ENCODE results near the gene HDAC9.

The HDAC9 gene

DNA sequence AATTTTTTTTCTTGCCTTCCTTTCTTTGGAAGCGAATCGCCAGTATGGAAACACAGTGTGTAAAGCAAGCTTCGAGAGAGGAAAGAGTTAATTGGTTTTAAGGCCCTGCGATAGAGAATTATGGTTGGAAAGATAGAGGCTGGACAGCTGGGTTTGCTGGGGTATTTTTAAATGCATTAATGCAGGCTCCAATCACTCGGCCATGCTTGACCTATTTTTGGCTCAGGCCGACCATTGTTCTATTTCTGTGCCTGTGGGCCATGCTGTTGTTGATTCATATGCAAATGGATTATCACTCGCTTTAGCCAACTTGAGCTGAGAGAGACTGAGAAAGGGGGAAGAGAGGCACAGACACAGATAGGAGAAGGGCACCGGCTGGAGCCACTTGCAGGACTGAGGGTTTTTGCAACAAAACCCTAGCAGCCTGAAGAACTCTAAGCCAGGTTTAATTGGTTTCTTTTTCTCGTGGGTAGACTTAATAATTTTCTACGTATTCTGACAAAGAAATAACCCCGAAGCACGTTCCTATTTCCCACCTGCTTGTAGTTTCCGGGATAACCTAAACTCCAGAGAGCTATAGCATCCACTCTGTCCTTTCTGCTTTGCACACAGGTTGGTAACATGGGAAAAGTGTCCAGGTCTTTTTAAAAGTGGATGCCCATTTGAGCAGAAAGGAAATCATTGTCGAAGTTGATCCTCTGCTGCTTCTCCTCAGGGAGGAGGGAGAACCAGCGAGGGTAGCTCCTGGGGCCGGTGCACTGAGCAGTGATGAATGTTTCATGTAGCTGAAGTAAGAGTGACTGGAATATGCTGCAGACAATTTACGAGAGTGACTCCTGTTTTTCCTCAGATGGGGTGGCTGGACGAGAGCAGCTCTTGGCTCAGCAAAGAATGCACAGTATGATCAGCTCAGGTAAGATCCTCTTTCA, at the start of gene HDAC9:
HDAC9 (plus strand) TSS at position 338 of the 929 bp plus-strand sequence; CDS start at position 892, 554 bp downstream.
- no peak for DNase-seq (ENCODE audit: low read depth in 2 of 2)

DNA sequence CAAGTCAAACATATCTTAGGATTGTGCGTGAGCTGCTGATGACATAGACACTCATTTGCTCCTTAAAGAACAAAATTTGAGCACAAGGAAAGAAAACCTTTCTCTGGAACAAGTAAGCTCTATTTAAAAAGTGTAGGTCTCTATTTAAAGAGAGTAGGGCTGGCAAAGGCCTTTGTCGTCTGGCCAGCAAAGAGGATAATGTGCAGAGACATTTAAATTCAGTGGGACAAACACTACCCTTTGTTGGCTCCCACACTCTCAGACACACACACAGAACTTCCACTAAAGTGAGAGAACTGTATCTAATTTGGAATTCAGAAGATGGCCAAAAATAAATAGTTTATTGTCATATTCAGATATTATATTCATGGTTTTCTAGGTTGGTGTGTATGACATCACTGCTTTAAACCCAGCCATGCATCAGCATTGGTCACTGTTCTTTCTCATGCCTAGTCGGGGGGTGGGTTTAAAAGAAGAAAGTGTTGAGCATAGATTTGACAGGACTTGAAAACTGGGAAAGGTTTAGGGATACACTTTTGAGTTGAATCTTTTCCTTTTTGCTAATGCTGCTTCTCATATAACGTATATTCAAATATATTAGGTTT, 49.5 kb upstream of the HDAC9 start:
- no peak for DNase-seq (ENCODE audit: low read depth in 2 of 2)

DNA sequence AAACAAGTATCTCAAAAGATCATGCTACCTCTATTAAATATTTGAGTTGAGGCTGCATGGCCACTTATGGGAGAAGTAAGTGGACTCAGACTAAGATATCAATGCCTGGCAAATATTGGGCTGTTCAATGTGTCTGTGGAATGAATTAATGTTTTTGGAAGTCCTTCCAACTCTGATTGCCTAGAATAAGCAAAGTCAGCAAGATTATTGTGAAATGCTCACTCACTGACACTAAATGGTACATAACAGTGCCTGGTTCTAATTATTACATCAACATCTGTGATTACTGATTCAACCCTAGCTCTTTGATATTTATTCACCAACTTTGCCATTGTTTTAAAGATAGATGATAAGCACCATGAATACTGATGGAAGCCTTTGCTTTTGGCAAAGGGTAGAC, 45.5 kb upstream of the HDAC9 start:
- DNase-seq (ENCODE audit: low read depth in 2 of 2) = no peak

DNA sequence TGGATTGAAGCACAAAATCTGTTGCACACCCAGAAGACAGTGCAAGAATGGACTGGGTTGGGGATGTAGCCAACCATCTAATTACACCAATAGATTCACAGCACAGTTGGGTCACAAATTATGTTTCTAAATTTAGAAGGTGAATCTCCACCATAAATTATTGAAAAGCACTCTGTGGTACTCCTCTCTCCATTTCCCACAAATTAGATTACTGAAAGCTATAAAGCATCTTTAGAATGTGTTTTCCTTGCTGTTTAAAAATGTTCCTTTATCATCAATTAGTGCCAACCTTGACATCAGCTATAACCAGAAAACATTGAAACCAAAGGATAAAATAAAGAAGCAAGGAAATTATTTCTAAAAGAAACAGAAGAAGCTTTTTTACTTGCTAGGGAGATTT, 39.9 kb upstream of the HDAC9 start:
- no peak for DNase-seq (ENCODE audit: low read depth in 2 of 2)

DNA sequence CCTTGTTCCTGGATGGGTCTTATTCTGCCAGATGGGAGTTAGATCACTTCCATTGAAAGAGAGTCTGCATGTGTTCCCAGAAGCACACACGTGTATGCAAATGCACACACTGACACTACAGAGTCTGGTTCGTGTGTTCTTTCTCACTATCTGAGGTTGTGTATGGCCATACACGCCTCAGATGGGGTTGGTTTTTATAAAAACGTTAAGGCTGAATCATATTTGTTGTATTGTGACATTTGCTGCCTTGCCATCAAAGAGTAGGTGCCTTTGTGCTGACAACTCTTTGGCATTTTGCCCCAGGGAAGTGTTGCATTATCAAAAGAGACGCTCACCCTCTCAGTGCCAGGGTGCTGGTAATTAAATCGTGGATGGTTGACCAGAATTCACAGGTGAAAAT, 37.7 kb upstream of the HDAC9 start:
- no peak for DNase-seq (ENCODE audit: low read depth in 2 of 2)

DNA sequence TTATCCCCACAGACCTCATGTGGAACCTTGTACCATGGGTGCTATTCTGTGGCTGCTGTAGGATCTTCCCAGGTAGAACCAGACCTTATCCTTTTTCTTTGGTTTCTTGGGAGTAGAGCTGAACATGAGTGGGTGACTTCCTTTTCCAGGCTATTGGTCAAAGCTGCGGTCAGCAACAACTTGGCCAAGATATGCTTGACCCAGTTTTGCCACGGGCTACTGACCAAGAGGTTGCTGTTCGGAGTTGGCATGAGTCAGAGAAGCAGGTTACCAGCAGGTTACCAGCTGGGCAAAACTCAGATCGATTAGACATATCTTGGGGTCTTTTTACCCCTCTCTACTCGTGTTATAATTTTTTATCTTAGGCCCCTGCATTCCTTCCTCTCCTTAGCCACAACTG, 36.7 kb upstream of the HDAC9 start:
- DNase-seq (ENCODE audit: low read depth in 2 of 2) = no peak

DNA sequence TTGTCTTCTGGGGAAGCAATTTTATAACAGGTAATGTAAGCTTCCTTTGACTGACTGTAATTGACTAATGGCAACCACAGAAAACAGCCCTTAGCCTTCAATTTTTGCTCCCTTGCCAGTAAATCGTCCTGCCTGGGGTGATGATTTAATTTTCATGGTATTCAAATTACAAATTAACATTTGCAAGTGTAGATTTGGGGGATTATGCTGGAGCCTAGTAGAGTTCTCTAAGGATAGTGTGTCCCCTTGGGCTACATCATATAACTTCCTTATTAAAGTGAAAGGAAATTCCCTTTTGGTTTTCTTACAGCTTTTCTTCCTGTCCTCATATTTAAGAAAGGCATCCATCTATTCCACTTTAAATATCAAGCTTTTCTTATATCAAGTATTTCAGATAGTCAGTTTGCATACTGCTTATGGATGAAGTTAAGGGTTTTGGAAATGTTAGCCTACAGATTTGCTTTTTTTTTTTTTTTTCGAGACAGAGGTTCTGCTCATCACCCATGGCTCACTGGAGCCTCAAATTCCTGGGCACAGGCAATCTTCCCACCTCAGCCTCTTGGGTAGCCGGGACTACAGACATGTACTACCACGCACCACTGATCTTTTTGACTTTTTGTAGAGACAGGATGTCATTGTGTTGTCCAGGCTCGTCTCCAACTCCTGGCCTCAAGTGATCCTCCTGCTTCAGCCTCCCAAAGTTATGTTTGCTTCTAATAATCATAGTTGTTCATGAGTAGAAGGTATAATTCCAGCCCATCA, 35.9 kb upstream of the HDAC9 start:
- no peak for DNase-seq (ENCODE audit: low read depth in 2 of 2)

DNA sequence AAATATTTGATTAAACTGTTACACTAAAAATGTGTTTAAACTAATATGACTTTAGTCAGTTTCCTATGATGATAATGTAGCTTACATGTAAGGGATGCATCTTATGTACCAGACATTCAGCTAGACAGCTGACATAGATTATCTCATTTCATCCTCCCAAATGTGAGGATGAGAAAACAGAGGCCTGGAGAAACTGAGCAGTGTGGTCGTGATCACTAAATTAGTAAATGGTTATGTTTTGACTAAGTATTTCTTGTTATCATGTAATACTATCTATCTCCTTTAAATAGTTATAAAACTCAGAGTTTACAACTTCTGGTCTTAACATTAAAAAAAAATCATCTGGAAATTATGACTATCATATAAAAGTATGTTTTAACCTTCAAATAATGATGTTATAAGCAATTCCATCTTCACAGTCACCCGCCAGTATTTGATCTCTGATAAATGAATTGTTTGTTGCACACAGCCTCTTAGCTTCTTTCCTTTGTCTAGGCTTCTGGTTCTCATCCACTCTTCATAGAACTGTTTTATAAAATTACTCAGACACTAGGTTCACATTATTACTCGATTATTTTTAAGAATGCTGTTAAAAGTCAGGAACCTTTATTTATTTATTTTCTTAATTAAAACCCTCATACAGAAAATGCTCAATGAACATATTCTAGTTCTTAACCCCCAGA, 33.6 kb upstream of the HDAC9 start:
- DNase-seq (ENCODE audit: low read depth in 2 of 2) = no peak

DNA sequence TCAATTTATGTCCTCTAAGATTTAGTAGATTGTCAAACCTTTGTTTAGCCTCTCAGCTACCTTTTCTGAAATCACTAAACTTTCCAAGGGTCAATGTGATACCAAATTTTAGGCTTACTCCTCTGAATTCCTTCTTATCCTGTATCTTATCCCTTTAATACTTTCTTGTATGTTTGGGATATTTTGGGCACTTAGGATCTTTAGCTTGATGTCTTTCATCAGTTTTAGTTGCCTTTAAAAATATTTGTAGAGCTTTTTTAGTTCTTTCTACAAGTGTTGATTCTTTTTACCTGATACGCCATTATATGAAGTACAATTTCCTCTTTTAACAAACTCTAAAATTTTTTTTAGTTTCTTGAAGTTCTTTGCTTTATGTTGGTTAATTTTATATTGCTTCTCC, 30.7 kb upstream of the HDAC9 start:
- DNase-seq (ENCODE audit: low read depth in 2 of 2) = no peak

DNA sequence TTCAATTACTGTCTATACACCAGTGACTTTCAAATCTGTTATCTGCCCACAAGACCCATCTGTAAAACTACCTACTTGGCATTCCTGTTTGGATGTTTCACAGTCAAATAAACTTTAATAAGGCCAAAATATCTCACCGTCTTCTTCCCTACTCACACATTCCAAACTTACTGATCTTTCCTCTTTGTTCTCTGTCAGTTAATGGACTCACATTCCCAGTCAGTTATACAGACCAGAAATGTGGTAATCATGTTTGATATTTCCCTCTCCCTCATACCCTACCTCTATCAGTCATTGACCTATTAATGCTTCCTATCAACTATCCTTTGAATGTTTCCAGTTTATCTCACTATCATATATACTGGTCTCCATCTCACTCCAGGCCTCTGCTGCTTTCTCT, 28.5 kb upstream of the HDAC9 start:
- DNase-seq (ENCODE audit: low read depth in 2 of 2) = no peak

DNA sequence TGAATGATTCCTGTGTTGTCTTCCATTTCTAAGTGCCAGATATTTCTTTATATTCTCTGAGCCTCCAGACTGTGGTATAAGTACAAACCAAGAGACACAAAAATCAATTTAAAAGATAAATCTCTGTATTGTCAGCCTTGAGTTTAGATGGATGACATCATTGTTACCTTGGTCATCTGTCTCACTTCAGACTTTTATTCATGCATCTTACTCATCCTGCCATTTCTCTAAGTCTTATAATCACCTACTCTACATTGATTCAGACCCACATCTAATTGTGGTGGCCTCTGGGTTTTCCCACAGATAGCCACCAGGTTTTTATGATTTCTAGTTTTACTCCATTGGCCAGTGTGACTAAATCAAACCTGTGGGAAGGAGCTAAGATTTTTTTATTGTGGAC, 26.8 kb upstream of the HDAC9 start:
- DNase-seq (ENCODE audit: low read depth in 2 of 2) = no peak

DNA sequence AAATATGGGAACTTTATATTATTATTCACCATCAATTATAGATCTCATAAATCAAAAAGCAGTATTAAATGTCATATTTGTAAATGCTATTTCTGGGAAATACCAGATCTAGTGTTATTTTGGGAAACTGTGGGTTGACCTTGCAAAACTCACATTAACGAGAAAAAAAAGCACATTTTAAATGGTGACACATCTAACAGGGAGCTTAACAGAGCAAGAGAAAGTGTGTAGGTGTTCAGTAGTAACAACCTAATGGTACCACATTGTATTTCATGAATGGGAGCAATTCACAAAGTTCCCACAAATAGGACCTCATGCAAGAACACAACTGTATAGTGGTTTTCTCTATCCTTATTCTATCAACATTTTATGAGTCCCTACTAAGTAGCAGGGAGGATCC, 26.2 kb upstream of the HDAC9 start:
- DNase-seq (ENCODE audit: low read depth in 2 of 2) = no peak

DNA sequence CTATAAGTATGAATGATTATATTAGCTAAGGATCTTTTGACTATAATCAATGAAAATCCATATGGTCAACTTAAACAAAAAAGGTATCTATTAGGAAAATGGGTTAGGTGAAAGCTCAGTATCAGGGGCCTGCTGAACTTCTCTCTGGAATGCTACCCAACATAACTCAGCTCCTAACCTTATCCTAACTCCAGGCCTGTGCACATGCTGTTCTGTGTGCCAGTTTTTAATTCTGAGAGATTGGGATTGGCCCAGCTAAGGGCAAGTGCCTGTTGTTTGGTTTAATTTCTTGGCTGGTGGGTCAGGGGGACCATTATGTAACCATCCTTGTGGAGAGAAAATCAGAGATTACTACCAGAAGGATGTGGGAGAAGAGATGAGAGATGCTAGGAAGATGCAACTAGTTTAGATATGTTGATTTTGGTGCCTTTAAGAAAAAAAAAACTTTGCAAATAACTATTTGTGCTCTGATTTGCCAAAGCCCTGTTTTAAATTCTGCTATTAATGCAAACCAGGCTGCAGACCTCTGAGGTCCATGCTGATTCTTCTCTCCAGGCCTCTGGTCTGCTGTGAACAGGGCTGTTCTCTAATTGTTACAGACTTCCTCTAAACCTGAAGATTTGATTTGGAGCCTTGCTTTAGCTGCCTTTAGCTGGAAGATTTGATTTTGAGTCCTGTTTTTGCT, 23.9 kb upstream of the HDAC9 start:
- no peak for DNase-seq (ENCODE audit: low read depth in 2 of 2)

DNA sequence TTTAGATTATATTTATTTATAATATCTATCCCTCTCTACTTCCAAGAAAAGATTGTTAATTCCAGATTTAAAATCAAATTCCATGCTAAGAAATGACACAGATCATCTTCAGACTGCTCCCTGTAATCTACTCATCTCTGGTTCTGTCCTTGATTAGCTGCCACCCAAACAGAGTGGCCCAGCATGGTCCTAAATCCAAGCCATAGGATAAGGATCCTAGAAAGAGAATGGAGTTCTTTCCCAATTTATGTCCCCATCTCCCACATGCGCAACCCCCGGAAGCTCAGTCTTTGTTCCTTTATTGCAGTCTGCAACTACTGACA, 23.4 kb upstream of the HDAC9 start:
- DNase-seq (ENCODE audit: low read depth in 2 of 2) = no peak

DNA sequence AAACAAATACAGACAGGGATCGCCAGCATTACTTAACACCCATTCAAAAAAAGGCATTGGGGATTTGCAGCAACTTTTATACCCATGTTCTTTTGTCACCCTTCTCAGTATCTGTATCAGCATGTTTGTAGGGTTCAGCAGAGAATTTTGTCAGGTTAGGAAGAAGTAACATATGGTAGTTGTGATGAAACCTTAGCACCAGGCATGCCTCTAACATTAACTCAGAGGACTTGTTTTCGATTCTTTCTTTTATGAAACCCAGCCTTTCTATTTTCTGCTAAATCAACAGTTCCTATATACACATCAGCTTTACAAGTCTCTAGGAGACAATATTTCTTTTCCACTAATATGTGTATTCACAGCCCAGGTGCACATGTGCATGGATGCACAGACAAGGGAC, 22.4 kb upstream of the HDAC9 start:
- no peak for DNase-seq (ENCODE audit: low read depth in 2 of 2)

DNA sequence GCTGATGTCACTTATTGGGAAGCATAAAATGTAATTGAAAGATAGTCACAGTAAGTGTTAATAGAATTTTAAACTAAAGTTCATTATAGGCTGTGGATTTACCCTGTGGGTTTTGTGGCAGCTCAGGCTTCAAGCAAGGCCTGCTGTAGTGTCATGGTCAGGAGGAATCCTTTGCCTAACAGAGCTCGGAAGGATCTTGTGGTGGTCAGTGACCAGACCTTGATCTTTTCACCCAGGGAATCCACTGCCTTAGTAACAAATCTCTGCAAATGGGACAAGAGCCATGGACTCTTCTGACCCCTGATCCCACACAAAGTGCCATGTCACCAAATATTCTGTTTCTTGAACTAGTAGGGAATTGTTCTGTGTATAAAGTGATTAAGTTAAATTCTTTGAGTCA, 20.6 kb upstream of the HDAC9 start:
- DNase-seq (ENCODE audit: low read depth in 2 of 2) = no peak

DNA sequence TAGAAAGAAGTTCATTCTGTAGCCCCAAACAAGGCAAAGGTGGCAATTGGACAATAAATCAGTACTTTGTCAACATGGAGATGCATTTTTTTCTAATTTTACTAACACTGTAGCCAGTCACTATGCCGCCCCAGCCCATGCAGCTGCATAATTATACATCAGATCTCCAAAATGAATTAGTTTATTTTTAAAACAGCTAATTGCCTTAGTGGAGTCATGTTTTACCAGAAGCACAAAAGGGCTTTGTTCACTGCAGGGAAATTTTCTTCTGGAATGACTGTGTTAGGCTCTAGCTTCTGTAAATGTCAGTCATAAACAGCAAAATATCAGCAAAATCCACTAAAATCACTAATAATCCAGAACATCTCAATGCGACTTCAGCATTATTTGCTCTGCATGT, 20.1 kb upstream of the HDAC9 start:
- no peak for DNase-seq (ENCODE audit: low read depth in 2 of 2)

DNA sequence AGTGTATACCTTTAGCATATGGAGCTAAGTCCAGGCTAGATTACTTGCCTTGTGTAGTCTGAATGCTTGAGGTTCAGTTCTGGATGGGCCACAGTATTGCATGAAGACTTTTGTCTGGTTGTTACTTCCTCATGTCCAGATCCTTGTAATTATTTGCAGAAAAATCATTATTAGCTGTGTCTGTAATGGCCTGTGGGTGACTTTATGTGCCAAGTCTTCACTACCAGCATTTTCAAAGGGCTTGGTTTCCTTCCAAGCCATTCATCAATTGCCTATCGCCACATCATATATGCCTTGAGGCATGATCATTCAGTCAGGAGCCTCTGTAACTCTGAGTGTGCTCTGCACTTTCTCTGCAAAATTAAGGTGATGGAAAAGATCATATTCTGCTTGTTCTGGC, 13.8 kb upstream of the HDAC9 start:
- DNase-seq (ENCODE audit: low read depth in 2 of 2) = no peak

DNA sequence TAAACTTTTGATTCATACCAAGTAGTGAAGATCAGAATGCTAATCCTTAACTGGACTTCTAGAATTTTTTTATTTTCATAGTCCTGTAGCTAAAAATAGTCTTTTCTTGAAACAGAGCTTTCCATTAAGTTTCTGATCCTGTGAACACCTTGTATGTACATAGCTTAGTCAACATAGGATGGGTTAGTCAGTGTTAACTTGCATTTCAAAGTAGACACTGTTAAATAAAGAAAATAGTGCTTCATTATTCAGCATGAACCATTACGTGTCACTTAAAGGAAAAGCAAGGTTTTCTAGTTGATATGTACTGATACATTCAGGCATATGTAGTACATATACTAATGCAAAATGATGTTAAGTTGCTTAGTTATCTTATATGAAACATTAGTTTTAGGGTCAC, 7.5 kb upstream of the HDAC9 start:
- DNase-seq (ENCODE audit: low read depth in 2 of 2) = no peak

DNA sequence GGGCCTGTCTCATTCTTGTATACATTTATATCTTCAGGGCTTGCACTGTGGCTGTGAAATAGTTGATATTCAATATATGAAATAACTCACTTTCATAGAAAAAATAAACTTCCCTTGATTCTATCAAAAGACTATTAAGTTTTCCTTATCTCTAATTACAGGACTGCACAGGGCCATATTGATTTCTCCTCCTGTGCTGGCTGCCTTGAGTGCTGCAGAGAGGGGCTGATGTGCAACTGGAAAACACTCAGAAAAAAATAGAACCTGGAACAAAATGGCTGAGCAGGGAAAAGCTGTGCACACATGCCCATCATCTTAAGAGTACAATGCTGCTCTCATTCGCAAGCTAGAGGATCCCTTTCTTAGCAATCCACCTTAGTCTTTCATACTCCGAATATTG, 5.9 kb upstream of the HDAC9 start:
- no peak for DNase-seq (ENCODE audit: low read depth in 2 of 2)

DNA sequence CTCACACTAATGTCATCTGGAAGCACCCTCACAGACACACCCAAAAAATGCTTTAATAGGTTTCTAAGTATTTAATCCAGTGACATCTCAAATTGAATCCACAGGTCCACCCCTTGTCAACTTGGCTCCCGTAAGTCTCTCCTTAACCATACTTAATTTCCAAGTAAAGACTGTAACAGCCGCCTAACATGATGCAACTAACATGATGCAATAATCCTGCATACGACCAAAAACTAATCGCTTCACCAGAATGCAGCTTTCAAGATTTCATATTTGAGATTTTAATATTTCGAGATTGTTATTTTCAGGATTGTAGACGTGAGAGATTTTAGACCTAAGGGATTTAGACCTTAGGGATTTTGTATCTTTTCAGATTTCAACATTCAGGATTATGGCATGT, 3.7 kb upstream of the HDAC9 start:
- DNase-seq (ENCODE audit: low read depth in 2 of 2) = no peak

DNA sequence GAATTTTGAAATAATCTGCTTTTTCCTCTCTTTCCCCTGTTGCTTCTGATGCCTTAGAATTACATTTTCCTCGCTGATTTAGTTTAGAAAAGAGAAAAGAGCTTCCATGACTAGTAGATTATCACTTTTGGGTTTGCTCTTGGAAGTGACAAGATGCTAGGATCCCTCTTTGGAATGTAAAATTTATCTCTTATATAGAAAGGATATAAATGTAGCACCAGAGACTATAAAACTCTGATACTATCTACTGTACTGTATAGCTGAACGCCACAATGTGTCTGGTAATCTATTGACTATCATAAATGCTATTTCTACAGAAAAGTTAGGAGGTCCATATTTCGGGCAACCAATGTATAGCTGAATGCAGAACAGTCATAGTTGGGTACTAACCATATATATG, 1.1 kb upstream of the HDAC9 start:
- DNase-seq (ENCODE audit: low read depth in 2 of 2) = no peak
